Vagina (tissue), 2 donors: Measurements from ENCODE around the gene APPL1. TPM values are rescaled to one million over a fixed set of nuclear protein-coding genes. Genes with fewer than 3 reads are reported as not detected.

Source experiments
- DNase-seq, 2 donors: peaks; one replicate each; pipeline ENCODE4 v3.0.0-alpha.2; 2017; ENCODE audit errors: extremely low spot score in 2 of 2
- H3K27ac ChIP-seq: fragments of 200-600 bp; sonication (generic); one replicate; pipeline ENCODE4 v1.5.1; 2019
- H3K27me3 ChIP-seq: fragments of 200-600 bp; sonication (generic); one replicate; pipeline ENCODE4 v1.5.1; 2019
- H3K36me3 ChIP-seq, 2 donors: fragments of 200-600 bp; sonication (generic); one replicate each; pipeline ENCODE4 v1.5.1; 2017 to 2019
- H3K4me1 ChIP-seq: fragments of 200-600 bp; sonication (generic); one replicate; pipeline ENCODE4 v1.5.1; 2019
- H3K4me3 ChIP-seq, 2 donors: fragments of 200-600 bp; sonication (generic); 1 replicate in 1 of 2; 2 replicates in 1 of 2; pipeline ENCODE4 v1.5.1; 2016 to 2019
- H3K9me3 ChIP-seq: fragments of 200-600 bp; sonication (generic); one replicate; pipeline ENCODE4 v1.5.1; 2019
- CTCF ChIP-seq, 3 experiments: fragments of 450-650 bp in 2 of 3; fragments of 200-600 bp in 1 of 3; sonication (generic) in 1 of 3; IDR thresholded peaks; one replicate each; pipeline ENCODE4 v1.5.1; 2017 to 2019; ENCODE audit warnings: antibody characterized with exemption in 3 of 3, mild to moderate bottlenecking in 2 of 3, moderate library complexity in 2 of 3
- POLR2A ChIP-seq, 2 donors: fragments of 450-650 bp; IDR thresholded peaks; one replicate each; pipeline ENCODE4 v1.6.1; 2017; ENCODE audit warnings: antibody characterized with exemption in 2 of 2, mild to moderate bottlenecking in 2 of 2, moderate library complexity in 2 of 2
- POLR2AphosphoS5 ChIP-seq, 2 donors: sonication (generic); formaldehyde crosslinking; IDR thresholded peaks; one replicate each; pipeline ENCODE4 v1.9.0; 2017; ENCODE audit warnings: antibody characterized with exemption in 2 of 2, mild to moderate bottlenecking in 2 of 2, low read depth in 1 of 2; ENCODE audit not compliant: insufficient read depth in 1 of 2
- intact Hi-C: fragments of 100-400 bp; cut with DNase I; formaldehyde crosslinking; loops from one replicate; pipeline ENCODE4 v1.15.1; 2023
- total RNA-seq: library from RNA; depleted of rRNA; stranded (reverse); fragments of >200 nt; gene quantifications from one replicate; pipeline ENCODE4 v1.2.3, GENCODE V29; 2016

Gene APPL1
- total RNA-seq, 1 donor from 2014 or later, result 28.2 TPM

- Histone ChIP-seq H3K27me3 (no peaks in the 10 kb centered on the region), H3K27ac (no peak overlapping the region), H3K4me3 (no peak overlapping the region), H3K9me3 (no peaks in the 10 kb centered on the region), H3K36me3 (peaks cover 0 to 64% of the 10 kb centered on the region in 2 donors), H3K4me1 (no peaks in the 10 kb centered on the region)
- no peak for DNase-seq
- TF ChIP-seq POLR2AphosphoS5 (IDR thresholded peaks at IDR 0.05; ENCODE audit: insufficient read depth in 1 of 2, low read depth in 1 of 2) (no peak), POLR2A (IDR thresholded peaks at IDR 0.05) (no peak), CTCF (IDR thresholded peaks at IDR 0.05) (no peak)
- intact Hi-C loops, result no loop called here
These were observed 17.4 kb downstream of the APPL1 start for GRCh38 chr3:57244946-57245345.

GRCh38 chr3:57252404-57252803 lies 24.9 kb downstream of the APPL1 start:
- intact Hi-C loops, result no loop called here

GRCh38 chr3:57256844-57257243 lies 29.3 kb downstream of the APPL1 start:
- no peak overlapping the region for H3K4me3 ChIP-seq
- no peaks in the 10 kb centered on the region for H3K9me3 ChIP-seq
- no peak for DNase-seq
- H3K27me3 ChIP-seq, result no peaks in the 10 kb centered on the region
- peaks cover 3 to 66% of the 10 kb centered on the region in 2 donors for H3K36me3 ChIP-seq
- TF ChIP-seq POLR2AphosphoS5 (IDR thresholded peaks at IDR 0.05; ENCODE audit: insufficient read depth in 1 of 2, low read depth in 1 of 2) (no peak), POLR2A (IDR thresholded peaks at IDR 0.05) (no peak), CTCF (IDR thresholded peaks at IDR 0.05) (no peak)
- intact Hi-C loops, result no loop called here
- H3K4me1 ChIP-seq, result no peaks in the 10 kb centered on the region
- no peak overlapping the region for H3K27ac ChIP-seq

More at GRCh38 chr3:57252404-57252803, 24.9 kb downstream of the APPL1 start:
- peaks cover 0 to 37% of the 10 kb centered on the region in 2 donors for H3K36me3 ChIP-seq
- H3K4me3 ChIP-seq, result no peak overlapping the region
- no peak overlapping the region for H3K27ac ChIP-seq
- no peaks in the 10 kb centered on the region for H3K27me3 ChIP-seq
- no peaks in the 10 kb centered on the region for H3K9me3 ChIP-seq
- TF ChIP-seq CTCF (IDR thresholded peaks at IDR 0.05) (no peak), POLR2A (IDR thresholded peaks at IDR 0.05) (no peak), POLR2AphosphoS5 (IDR thresholded peaks at IDR 0.05; ENCODE audit: insufficient read depth in 1 of 2, low read depth in 1 of 2) (no peak)
- no peak for DNase-seq
- H3K4me1 ChIP-seq, result no peaks in the 10 kb centered on the region

- no peaks in the 10 kb centered on the region for H3K9me3 ChIP-seq
- H3K27me3 ChIP-seq, result no peaks in the 10 kb centered on the region
- intact Hi-C loops, result no loop called here
- H3K4me1 ChIP-seq, result no peaks in the 10 kb centered on the region
- peaks cover 3 to 67% of the 10 kb centered on the region in 2 donors for H3K36me3 ChIP-seq
- TF ChIP-seq POLR2A (IDR thresholded peaks at IDR 0.05) (no peak), CTCF (IDR thresholded peaks at IDR 0.05) (no peak)
- no peak for DNase-seq
- no peak overlapping the region for H3K27ac ChIP-seq
- no peak overlapping the region for H3K4me3 ChIP-seq
These were observed 30.1 kb downstream of the APPL1 start for GRCh38 chr3:57257678-57258077.

- DNase-seq, result no peak
- TF ChIP-seq POLR2A (IDR thresholded peaks at IDR 0.05) (no peak), POLR2AphosphoS5 (IDR thresholded peaks at IDR 0.05; ENCODE audit: insufficient read depth in 1 of 2, low read depth in 1 of 2) (no peak), CTCF (IDR thresholded peaks at IDR 0.05) (no peak)
- H3K27ac ChIP-seq, result no peak overlapping the region
- H3K27me3 ChIP-seq, result no peaks in the 10 kb centered on the region
- no peaks in the 10 kb centered on the region for H3K9me3 ChIP-seq
- intact Hi-C loops, result no loop called here
- no peak overlapping the region for H3K4me3 ChIP-seq
- no peaks in the 10 kb centered on the region for H3K4me1 ChIP-seq
- peaks cover 3 to 78% of the 10 kb centered on the region in 2 donors for H3K36me3 ChIP-seq
These were observed 33.6 kb downstream of the APPL1 start for GRCh38 chr3:57261119-57261518.
